IMR-90 (cell line): ENCODE results near the gene LZTFL1.

Source experiments
- CTCF ChIP-seq: conservative IDR thresholded peaks from 2 replicates; pipeline ENCODE4 v1.5.1; 2012; ENCODE audit warnings: mild to moderate bottlenecking, low read depth, low read length, improper control_type of control experiment
- MXI1 ChIP-seq: IDR thresholded peaks from 2 replicates; pipeline ENCODE4 v1.6.1; 2012; ENCODE audit warnings: low read depth, mild to moderate bottlenecking, low read length, moderate library complexity, borderline replicate concordance
- POLR2A ChIP-seq: IDR thresholded peaks from 2 replicates; pipeline ENCODE4 v1.6.1; 2012; ENCODE audit warnings: mild to moderate bottlenecking, low read depth, low read length

GRCh38 chr3:45832699-45833098 lies 9.2 kb downstream of the LZTFL1 start:
- no peak for TF ChIP-seq POLR2A
- TF ChIP-seq MXI1, result no peak
- TF ChIP-seq CTCF, result peak; percentile 40; the same call in 1 of the 2 replicates
